H1 (cell line): ENCODE results near the gene BOD1L2. TPM values are rescaled to one million over a fixed set of nuclear protein-coding genes. Genes with fewer than 3 reads are reported as not detected.

Source experiments
- CTCF ChIA-PET: fragments of 300-600 bp; sonication (Branson Sonifier 250); formaldehyde crosslinking; loops from one replicate; lab custom pipeline; 2021; ENCODE audit not compliant: partially characterized antibody; lab: Charles Lee
- POLR2A ChIA-PET: fragments of 300-600 bp; sonication (Branson Sonifier 250); formaldehyde crosslinking; loops from one replicate; lab custom pipeline; 2021; ENCODE audit warnings: inconsistent platforms; ENCODE audit not compliant: partially characterized antibody; lab: Charles Lee
- DNase-seq, 2 experiments: peaks; one replicate each; pipeline versions ENCODE4 v3.0.0 to v3.0.0-alpha.2; 2010 to 2022; ENCODE audit warnings: low spot score in 2 of 2, low read depth in 1 of 2, mixed read lengths in 1 of 2
- FAIRE-seq: peaks from 2 replicates; lab custom pipeline; 2011; peaks lifted over from hg19 to GRCh38; lab: Jason Lieb, UNC
- H2AFZ ChIP-seq: 2 replicates; pipeline ENCODE4 v1.8.1; 2012; ENCODE audit warnings: low read length, inconsistent platforms
- H2AK5ac ChIP-seq: 2 replicates; pipeline ENCODE4 v1.6.1; 2013; ENCODE audit warnings: low read depth, low read length
- H2BK120ac ChIP-seq: replicated peaks from 2 replicates; pipeline ENCODE3; 2013; ENCODE audit warnings: low read depth, low read length, inconsistent platforms
- H2BK12ac ChIP-seq: 2 replicates; pipeline ENCODE4 v1.6.1; 2013; ENCODE audit warnings: low read depth, low read length
- H2BK15ac ChIP-seq: 2 replicates; pipeline ENCODE4 v1.6.1; 2013; ENCODE audit warnings: low read length
- H2BK20ac ChIP-seq: 2 replicates; pipeline ENCODE4 v1.6.1; 2013; ENCODE audit warnings: low read length
- H2BK5ac ChIP-seq: 2 replicates; pipeline ENCODE4 v1.6.1; 2013; ENCODE audit warnings: low read depth, low read length
- H3K14ac ChIP-seq: 2 replicates; pipeline ENCODE4 v1.6.1; 2013; ENCODE audit warnings: inconsistent platforms; ENCODE audit not compliant: insufficient read length
- H3K18ac ChIP-seq: 2 replicates; pipeline ENCODE4 v1.6.1; 2013; ENCODE audit warnings: low read length; ENCODE audit errors: extremely low read depth
- H3K23ac ChIP-seq: 2 replicates; pipeline ENCODE4 v1.6.1; 2013; ENCODE audit warnings: inconsistent platforms; ENCODE audit not compliant: insufficient read length
- H3K23me2 ChIP-seq: 2 replicates; pipeline ENCODE4 v1.6.1; 2013; ENCODE audit warnings: low read depth, low read length
- H3K27ac ChIP-seq: 2 replicates; pipeline ENCODE4 v1.6.1; 2011; ENCODE audit warnings: low read depth, low read length, inconsistent platforms
- H3K27me3 ChIP-seq, 4 experiments: replicated peaks in 1 of 4; 1 replicate in 1 of 4; 2 replicates in 3 of 4; pipeline versions ENCODE4 v1.6.1 to v1.8.1; 2011 to 2013; ENCODE audit warnings: low read length in 3 of 4, mild to moderate bottlenecking in 3 of 4, inconsistent platforms in 2 of 4, mixed read lengths in 2 of 4, moderate library complexity in 1 of 4; ENCODE audit not compliant: control insufficient read depth in 3 of 4, insufficient read depth in 3 of 4; ENCODE audit errors: extremely low read depth in 1 of 4
- H3K36me3 ChIP-seq, 4 experiments: 2 replicates each; pipeline versions ENCODE4 v1.6.1 to v1.8.1; 2011 to 2013; ENCODE audit warnings: mild to moderate bottlenecking in 4 of 4, low read length in 3 of 4, moderate library complexity in 2 of 4, control low read depth in 1 of 4, inconsistent platforms in 1 of 4; ENCODE audit not compliant: insufficient read depth in 4 of 4, control insufficient read depth in 2 of 4
- H3K4ac ChIP-seq: replicated peaks from 2 replicates; pipeline ENCODE3; 2013; ENCODE audit warnings: low read length, low read depth, mixed read lengths, inconsistent platforms; ENCODE audit not compliant: insufficient read length
- H3K4me1 ChIP-seq, 4 experiments: replicated peaks in 1 of 4; 1 replicate in 1 of 4; 2 replicates in 3 of 4; pipeline versions ENCODE4 v1.6.1 to v1.8.1; 2011 to 2013; ENCODE audit warnings: low read length in 3 of 4, inconsistent platforms in 2 of 4, mixed read lengths in 1 of 4; ENCODE audit not compliant: insufficient read depth in 4 of 4, control insufficient read depth in 3 of 4
- H3K4me2 ChIP-seq, 2 experiments: 2 replicates each; pipeline versions ENCODE4 v1.6.1 to v1.8.1; 2011 to 2013; ENCODE audit warnings: low read depth in 2 of 2, low read length in 2 of 2, control low read depth in 1 of 2, inconsistent platforms in 1 of 2, mild to moderate bottlenecking in 1 of 2; ENCODE audit not compliant: insufficient read depth in 1 of 2
- H3K4me3 ChIP-seq, 4 experiments: fragments of 200-600, 300-600 bp in 1 of 4; sonication (generic), shearing (Covaris generic), sonication (Bioruptor Twin) in 1 of 4; 2 replicates each; pipeline versions ENCODE4 v1.5.1 to v1.8.1; 2011 to 2016; ENCODE audit warnings: low read length in 4 of 4, low read depth in 3 of 4, control low read depth in 2 of 4, inconsistent platforms in 2 of 4, mild to moderate bottlenecking in 2 of 4, mixed read lengths in 1 of 4, moderate library complexity in 1 of 4; ENCODE audit not compliant: insufficient read depth in 2 of 4; ENCODE audit errors: extremely low read depth in 1 of 4
- H3K56ac ChIP-seq: replicated peaks from 2 replicates; pipeline ENCODE3; 2013; ENCODE audit warnings: low read depth, mild to moderate bottlenecking, mixed read lengths, low read length, inconsistent platforms; ENCODE audit not compliant: insufficient read length
- H3K79me1 ChIP-seq: 2 replicates; pipeline ENCODE4 v1.6.1; 2013; ENCODE audit warnings: low read depth, low read length, control low read depth
- H3K79me2 ChIP-seq, 2 experiments: 2 replicates each; pipeline versions ENCODE4 v1.6.1 to v1.8.1; 2012 to 2013; ENCODE audit warnings: low read length in 2 of 2, mild to moderate bottlenecking in 2 of 2, inconsistent platforms in 1 of 2; ENCODE audit not compliant: insufficient read depth in 2 of 2, control insufficient read depth in 1 of 2
- H3K9ac ChIP-seq, 4 experiments: replicated peaks in 1 of 4; 1 replicate in 1 of 4; 2 replicates in 3 of 4; pipeline versions ENCODE4 v1.6.1 to v1.8.1; 2011 to 2013; ENCODE audit warnings: low read depth in 3 of 4, low read length in 3 of 4, control low read depth in 2 of 4, mild to moderate bottlenecking in 2 of 4, moderate library complexity in 2 of 4, inconsistent platforms in 1 of 4; ENCODE audit errors: extremely low read depth in 1 of 4
- H3K9me3 ChIP-seq, 2 experiments: 2 replicates each; pipeline versions ENCODE4 v1.6.1 to v1.8.1; 2012 to 2013; ENCODE audit warnings: mild to moderate bottlenecking in 2 of 2, moderate library complexity in 2 of 2, control low read depth in 1 of 2, inconsistent platforms in 1 of 2, low read depth in 1 of 2, low read length in 1 of 2, mixed read lengths in 1 of 2; ENCODE audit not compliant: insufficient read depth in 2 of 2
- H4K20me1 ChIP-seq, 2 experiments: replicated peaks in 1 of 2; 2 replicates each; pipeline versions ENCODE3 to v1.8.1; 2011 to 2013; ENCODE audit warnings: inconsistent platforms in 2 of 2, low read length in 2 of 2, mild to moderate bottlenecking in 1 of 2; ENCODE audit not compliant: insufficient read depth in 2 of 2, control insufficient read depth in 1 of 2
- H4K5ac ChIP-seq: 2 replicates; pipeline ENCODE4 v1.6.1; 2013; ENCODE audit warnings: low read length, low read depth, mixed read lengths, inconsistent platforms; ENCODE audit not compliant: insufficient read length
- H4K8ac ChIP-seq: 2 replicates; pipeline ENCODE4 v1.8.0; 2013; ENCODE audit warnings: mild to moderate bottlenecking, moderate library complexity, low read length, inconsistent platforms; ENCODE audit not compliant: insufficient read depth; ENCODE audit errors: extremely low read depth
- H4K91ac ChIP-seq: replicated peaks from 2 replicates; pipeline ENCODE3; 2013; ENCODE audit warnings: low read length, mixed read lengths, inconsistent platforms; ENCODE audit not compliant: insufficient read length
- CREB1 ChIP-seq: IDR thresholded peaks from 2 replicates; pipeline ENCODE4 v1.6.1; 2012; ENCODE audit warnings: inconsistent platforms
- MAFK ChIP-seq: IDR thresholded peaks from 2 replicates; pipeline ENCODE4 v1.6.1; 2012; ENCODE audit warnings: low read depth, mild to moderate bottlenecking, improper control_type of control experiment, low read length
- POLR2AphosphoS5 ChIP-seq: IDR thresholded peaks from 2 replicates; pipeline ENCODE4 v1.6.1; 2011; ENCODE audit warnings: low read depth, low read length
- WGBS, 2 experiments: shearing (Covaris generic) in 1 of 2; methylation state at CpG; one replicate each; pipeline versions ENCODE4 v1.1.6 to v1.1.7; 2013 to 2015; ENCODE audit warnings: low lambda C conversion rate in 2 of 2, mixed read lengths in 2 of 2, inconsistent platforms in 1 of 2, low coverage in 1 of 2, missing lambda C conversion rate in 1 of 2; ENCODE audit not compliant: insufficient replicate concordance in 2 of 2, insufficient coverage in 1 of 2, insufficient read length in 1 of 2; ENCODE audit errors: extremely low coverage in 1 of 2, missing lambda C conversion rate in 1 of 2; 5-methylcytosine and 5-hydroxymethylcytosine counted together
- polyA plus RNA-seq, 7 experiments: library from polyadenylated mRNA; depleted of rRNA in 3 of 7; stranded (reverse) in 5 of 7; unstranded in 2 of 7; fragments of >200 nt in 5 of 7; fragments of 200-250 nt in 2 of 7; gene quantifications; 1 replicate in 5 of 7; 2 replicates in 1 of 7; 4 replicates in 1 of 7; pipeline versions ENCODE4 v1.2.1 to v1.2.3, GENCODE V29; 2011 to 2013; ENCODE audit warnings: missing spikeins in 2 of 7, mixed read lengths in 2 of 7
- total RNA-seq: library from RNA; stranded (reverse); fragmentation: NEBNext Ultra II Directional; extraction: Animal tissue kit (Norgen Biotek cat#: 25700); gene quantifications from 2 replicates; pipeline ENCODE4 v1.2.1, GENCODE V29; 2021

BOD1L2 gene
- total and polyA plus RNA-seq, 2 of the 8 experiments (the other 6 are each of a cell fraction or from before 2014, with no cell fraction given): not detected

- H3K4me3 ChIP-seq: no peak overlapping the region
- no peak overlapping the region for H3K9ac ChIP-seq
- no peak overlapping the region for H2BK120ac ChIP-seq
- no peak for FAIRE-seq
- no peaks in the 10 kb centered on the region for H3K23me2 ChIP-seq
- no peak overlapping the region for H3K27ac ChIP-seq
- CTCF ChIA-PET: interaction anchor here (0.6 kb wide), 1 partner anchor 309 kb away, joined by 3 read pairs; no protein-coding TSS in a partner anchor
- no peaks in the 10 kb centered on the region for H3K79me1 ChIP-seq
- no peak overlapping the region for H2BK12ac ChIP-seq
- H4K91ac ChIP-seq: no peak overlapping the region
- H4K8ac ChIP-seq: no peak overlapping the region
- no peak overlapping the region for H2AFZ ChIP-seq
- no peak overlapping the region for H3K18ac ChIP-seq
- no peaks in the 10 kb centered on the region for H3K9me3 ChIP-seq
- POLR2A ChIA-PET: no interaction called here
- no peaks in the 10 kb centered on the region for H3K79me2 ChIP-seq
- TF ChIP-seq MAFK (no peak), POLR2AphosphoS5 (no peak), CREB1 (no peak)
- no peak for DNase-seq
- no peaks in the 10 kb centered on the region for H3K4me1 ChIP-seq
- H2BK20ac ChIP-seq: no peak overlapping the region
- WGBS, 2 experiments: 89% methylated on average over 8 of the region's 8 CpGs; no CpG with 5 or more reads in 1 of the 2 experiments
- H3K36me3 ChIP-seq: no peaks in the 10 kb centered on the region; a peak in 1 of 8 replicates
- H3K14ac ChIP-seq: no peak overlapping the region
- no peak overlapping the region for H2AK5ac ChIP-seq
- no peak overlapping the region for H3K4me2 ChIP-seq
- no peaks in the 10 kb centered on the region for H3K27me3 ChIP-seq
- H2BK15ac ChIP-seq: no peak overlapping the region
- H3K56ac ChIP-seq: no peak overlapping the region
- no peak overlapping the region for H4K5ac ChIP-seq
- H2BK5ac ChIP-seq: no peak overlapping the region; the same call in 1 of the 2 replicates
- H3K23ac ChIP-seq: no peak overlapping the region
- no peak overlapping the region for H3K4ac ChIP-seq
- H4K20me1 ChIP-seq: no peaks in the 10 kb centered on the region
These were observed 18.5 kb upstream of the BOD1L2 start for GRCh38 chr18:57128220-57128932.
